ENCODE data around the gene SCAPER. TPM values are rescaled to one million over a fixed set of nuclear protein-coding genes. Genes with fewer than 3 reads are reported as not detected.

SCAPER gene
- total and polyA plus RNA-seq, 2 of the 4 experiments (the other 2 are of a cell fraction): 2.9 to 9.7 TPM

GRCh38 chr15:76843269-76843668 is 61.9 kb downstream of the SCAPER start:
- no peak overlapping the region for H3K9ac ChIP-seq (ENCODE audit: low read depth, low read length)
- no peak overlapping the region for H3K4me3 ChIP-seq (ENCODE audit: insufficient read depth, low read depth, low read length)
- no peak overlapping the region for H3K23ac ChIP-seq (ENCODE audit: low read depth, low read length)
- H2BK15ac ChIP-seq (ENCODE audit: low read depth, low read length): no peak overlapping the region
- intact Hi-C loops (cut with micrococcal nuclease): loop anchor here (5.0 kb wide), 1 partner anchor 506 kb away; the partner anchor contains the start of gene ISL2
- DNase-seq (no peak), ATAC-seq (ENCODE audit: low read depth) (no peak)
- H3K4ac ChIP-seq (ENCODE audit: low read depth, low read length): no peak overlapping the region
- no peak overlapping the region for H3K14ac ChIP-seq (replicated peaks; ENCODE audit: low read depth, low read length)
- ChIA-PET POLR2A (ENCODE audit: unreplicated experiment) (no interaction called here), CTCF (interaction anchor here (0.7 kb wide), 1 partner anchor 19 kb away, joined by 3 read pairs; no protein-coding TSS in a partner anchor)
- dilution Hi-C loops (cut with HindIII; ENCODE audit: low sequenced_read_pairs, unreplicated experiment): no loop called here
- H3K27ac ChIP-seq (ENCODE audit: insufficient read depth, low read length): no peak overlapping the region
- H3K56ac ChIP-seq (ENCODE audit: extremely low read depth, insufficient read depth, low read length): no peak overlapping the region
- H2BK120ac ChIP-seq (ENCODE audit: low read depth, low read length): no peak overlapping the region
- H3K79me1 ChIP-seq (ENCODE audit: low read depth in 1 of 2, low read length in 2 of 2): no peaks in the 10 kb centered on the region
- no peaks in the 10 kb centered on the region for H3K36me3 ChIP-seq (ENCODE audit: control insufficient read depth, insufficient read depth, low read length)
- H4K8ac ChIP-seq (ENCODE audit: low read depth in 2 of 2, low read length in 2 of 2): no peak overlapping the region
- no peak overlapping the region for H4K5ac ChIP-seq (ENCODE audit: low read depth, low read length)
- no peak overlapping the region for H3K18ac ChIP-seq (ENCODE audit: low read depth, low read length)
- H2AK9ac ChIP-seq (replicated peaks; ENCODE audit: low read depth, low read length, poor library complexity): no peak overlapping the region
- H2BK20ac ChIP-seq (ENCODE audit: low read depth, low read length): no peak overlapping the region
- BruUV-seq (replicated peaks): no TSS peak
- no peak overlapping the region for H2AFZ ChIP-seq (replicated peaks; ENCODE audit: low read length, poor library complexity)
- no peak overlapping the region for H2AK5ac ChIP-seq (ENCODE audit: low read depth, low read length)
- H3K4me1 ChIP-seq (ENCODE audit: control insufficient read depth, insufficient read depth, low read length): no peaks in the 10 kb centered on the region
- WGBS, 2 experiments (ENCODE audit: extremely low coverage in 2 of 2, insufficient read length in 1 of 2): no CpG with 5 or more reads among the region's 1 CpG
- TF ChIP-seq POLR2A (IDR thresholded peaks at IDR 0.05; ENCODE audit: low read depth, low read length) (no peak), FOS (IDR thresholded peaks at IDR 0.05; ENCODE audit: low read depth, low read length) (no peak), RAD21 (IDR thresholded peaks at IDR 0.05; ENCODE audit: low read length) (no peak), SMC3 (IDR thresholded peaks at IDR 0.05; ENCODE audit: low read depth, low read length) (no peak), MXI1 (IDR thresholded peaks at IDR 0.05; ENCODE audit: borderline replicate concordance, low read depth, low read length) (no peak), RFX5 (IDR thresholded peaks at IDR 0.05; ENCODE audit: low read depth, low read length) (no peak), NFE2L2 (IDR thresholded peaks at IDR 0.05; ENCODE audit: low read depth, low read length) (no peak), RCOR1 (IDR thresholded peaks at IDR 0.05; ENCODE audit: insufficient replicate concordance, low read length) (no peak), CEBPB (IDR thresholded peaks at IDR 0.05; ENCODE audit: low read depth, low read length) (no peak), CHD1 (IDR thresholded peaks at IDR 0.05; ENCODE audit: low read depth, low read length) (no peak), MAFK (IDR thresholded peaks at IDR 0.05; ENCODE audit: low read depth, low read length) (no peak)
- TF ChIP-seq, protein P1, sequence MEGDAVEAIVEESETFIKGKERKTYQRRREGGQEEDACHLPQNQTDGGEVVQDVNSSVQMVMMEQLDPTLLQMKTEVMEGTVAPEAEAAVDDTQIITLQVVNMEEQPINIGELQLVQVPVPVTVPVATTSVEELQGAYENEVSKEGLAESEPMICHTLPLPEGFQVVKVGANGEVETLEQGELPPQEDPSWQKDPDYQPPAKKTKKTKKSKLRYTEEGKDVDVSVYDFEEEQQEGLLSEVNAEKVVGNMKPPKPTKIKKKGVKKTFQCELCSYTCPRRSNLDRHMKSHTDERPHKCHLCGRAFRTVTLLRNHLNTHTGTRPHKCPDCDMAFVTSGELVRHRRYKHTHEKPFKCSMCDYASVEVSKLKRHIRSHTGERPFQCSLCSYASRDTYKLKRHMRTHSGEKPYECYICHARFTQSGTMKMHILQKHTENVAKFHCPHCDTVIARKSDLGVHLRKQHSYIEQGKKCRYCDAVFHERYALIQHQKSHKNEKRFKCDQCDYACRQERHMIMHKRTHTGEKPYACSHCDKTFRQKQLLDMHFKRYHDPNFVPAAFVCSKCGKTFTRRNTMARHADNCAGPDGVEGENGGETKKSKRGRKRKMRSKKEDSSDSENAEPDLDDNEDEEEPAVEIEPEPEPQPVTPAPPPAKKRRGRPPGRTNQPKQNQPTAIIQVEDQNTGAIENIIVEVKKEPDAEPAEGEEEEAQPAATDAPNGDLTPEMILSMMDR (conservative IDR thresholded peaks at IDR 0.05; ENCODE audit: low read depth, low read length): no peak
- no peaks in the 10 kb centered on the region for H3K27me3 ChIP-seq (ENCODE audit: control insufficient read depth, insufficient read depth, low read length)
- in situ Hi-C loops (cut with MboI; ENCODE audit: low sequenced_read_pairs): no loop called here
- no peaks in the 10 kb centered on the region for H3K9me3 ChIP-seq (ENCODE audit: control insufficient read depth, insufficient read depth, low read length)
- H3K4me2 ChIP-seq (ENCODE audit: low read depth, low read length): no peak overlapping the region
- H4K20me1 ChIP-seq (ENCODE audit: insufficient read depth, low read length): no peaks in the 10 kb centered on the region
- no peak overlapping the region for H2BK5ac ChIP-seq (ENCODE audit: low read depth, low read length, poor library complexity, severe bottlenecking)
- H4K91ac ChIP-seq (ENCODE audit: insufficient read depth, low read depth, low read length): no peak overlapping the region
- no peaks in the 10 kb centered on the region for H3K9me1 ChIP-seq (ENCODE audit: insufficient read depth, low read length)
